ENCODE results near the gene ZNF597. TPM values are rescaled to one million over a fixed set of nuclear protein-coding genes. Genes with fewer than 3 reads are reported as not detected.

ZNF597 gene
- total RNA-seq, 1 donor = 2.9 TPM

DNA sequence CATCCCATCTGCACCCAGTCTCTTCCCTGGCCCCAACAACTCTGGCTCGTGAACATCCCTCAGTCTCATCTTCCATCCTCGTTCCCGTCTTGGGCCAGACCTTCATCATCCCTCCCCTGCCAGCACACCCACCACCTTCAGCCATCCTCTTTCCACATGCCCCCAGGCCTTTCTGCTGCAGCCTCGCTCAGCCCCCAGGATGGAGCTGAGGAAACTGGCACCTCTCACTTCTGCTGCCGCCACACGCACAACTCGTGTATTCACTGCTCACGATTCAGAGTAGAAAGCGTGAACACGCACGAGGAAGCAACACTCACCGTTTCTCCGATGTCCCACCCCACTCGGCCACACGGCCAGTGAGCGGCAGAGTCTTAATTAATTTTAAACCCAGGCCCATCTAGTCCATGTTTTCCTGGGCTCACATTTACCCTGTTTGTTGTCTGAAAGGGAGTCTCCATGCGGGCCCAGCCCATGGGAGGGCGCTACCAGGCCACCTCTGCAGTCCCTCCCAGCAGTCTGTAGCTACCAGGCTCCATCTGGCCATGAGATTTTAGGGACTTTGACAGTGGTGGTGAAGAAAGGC lies 39.4 kb upstream of the ZNF597 start:
- peak; percentile 76 for DNase-seq (ENCODE audit: insufficient read length, low spot score, missing footprints)
- no peak overlapping the region for H3K4me3 ChIP-seq (ENCODE audit: insufficient read depth, low read length)
- TF ChIP-seq, protein P1, sequence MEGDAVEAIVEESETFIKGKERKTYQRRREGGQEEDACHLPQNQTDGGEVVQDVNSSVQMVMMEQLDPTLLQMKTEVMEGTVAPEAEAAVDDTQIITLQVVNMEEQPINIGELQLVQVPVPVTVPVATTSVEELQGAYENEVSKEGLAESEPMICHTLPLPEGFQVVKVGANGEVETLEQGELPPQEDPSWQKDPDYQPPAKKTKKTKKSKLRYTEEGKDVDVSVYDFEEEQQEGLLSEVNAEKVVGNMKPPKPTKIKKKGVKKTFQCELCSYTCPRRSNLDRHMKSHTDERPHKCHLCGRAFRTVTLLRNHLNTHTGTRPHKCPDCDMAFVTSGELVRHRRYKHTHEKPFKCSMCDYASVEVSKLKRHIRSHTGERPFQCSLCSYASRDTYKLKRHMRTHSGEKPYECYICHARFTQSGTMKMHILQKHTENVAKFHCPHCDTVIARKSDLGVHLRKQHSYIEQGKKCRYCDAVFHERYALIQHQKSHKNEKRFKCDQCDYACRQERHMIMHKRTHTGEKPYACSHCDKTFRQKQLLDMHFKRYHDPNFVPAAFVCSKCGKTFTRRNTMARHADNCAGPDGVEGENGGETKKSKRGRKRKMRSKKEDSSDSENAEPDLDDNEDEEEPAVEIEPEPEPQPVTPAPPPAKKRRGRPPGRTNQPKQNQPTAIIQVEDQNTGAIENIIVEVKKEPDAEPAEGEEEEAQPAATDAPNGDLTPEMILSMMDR (IDR thresholded peaks at IDR 0.05; ENCODE audit: extremely low read depth, low read depth, low read length) = no peak
- no peak overlapping the region for H2AFZ ChIP-seq (ENCODE audit: low read length)
- peaks cover 55% of the 10 kb centered on the region for H3K36me3 ChIP-seq (ENCODE audit: insufficient read depth, low read length)
- H3K4me1 ChIP-seq (ENCODE audit: insufficient read depth, low read length) = no peaks in the 10 kb centered on the region
- peaks cover 39% of the 10 kb centered on the region for H3K79me2 ChIP-seq (ENCODE audit: insufficient read depth, low read length)
- H3K27me3 ChIP-seq (ENCODE audit: insufficient read depth, low read length) = no peaks in the 10 kb centered on the region
- no peaks in the 10 kb centered on the region for H3K9me3 ChIP-seq (ENCODE audit: low read depth, low read length)
- no peak overlapping the region for H3K27ac ChIP-seq (ENCODE audit: low read depth, low read length)
- H4K20me1 ChIP-seq (ENCODE audit: insufficient read depth, low read length) = peaks cover 32% of the 10 kb centered on the region
- no peak overlapping the region for H3K4me2 ChIP-seq (ENCODE audit: insufficient read depth, low read length)

DNA sequence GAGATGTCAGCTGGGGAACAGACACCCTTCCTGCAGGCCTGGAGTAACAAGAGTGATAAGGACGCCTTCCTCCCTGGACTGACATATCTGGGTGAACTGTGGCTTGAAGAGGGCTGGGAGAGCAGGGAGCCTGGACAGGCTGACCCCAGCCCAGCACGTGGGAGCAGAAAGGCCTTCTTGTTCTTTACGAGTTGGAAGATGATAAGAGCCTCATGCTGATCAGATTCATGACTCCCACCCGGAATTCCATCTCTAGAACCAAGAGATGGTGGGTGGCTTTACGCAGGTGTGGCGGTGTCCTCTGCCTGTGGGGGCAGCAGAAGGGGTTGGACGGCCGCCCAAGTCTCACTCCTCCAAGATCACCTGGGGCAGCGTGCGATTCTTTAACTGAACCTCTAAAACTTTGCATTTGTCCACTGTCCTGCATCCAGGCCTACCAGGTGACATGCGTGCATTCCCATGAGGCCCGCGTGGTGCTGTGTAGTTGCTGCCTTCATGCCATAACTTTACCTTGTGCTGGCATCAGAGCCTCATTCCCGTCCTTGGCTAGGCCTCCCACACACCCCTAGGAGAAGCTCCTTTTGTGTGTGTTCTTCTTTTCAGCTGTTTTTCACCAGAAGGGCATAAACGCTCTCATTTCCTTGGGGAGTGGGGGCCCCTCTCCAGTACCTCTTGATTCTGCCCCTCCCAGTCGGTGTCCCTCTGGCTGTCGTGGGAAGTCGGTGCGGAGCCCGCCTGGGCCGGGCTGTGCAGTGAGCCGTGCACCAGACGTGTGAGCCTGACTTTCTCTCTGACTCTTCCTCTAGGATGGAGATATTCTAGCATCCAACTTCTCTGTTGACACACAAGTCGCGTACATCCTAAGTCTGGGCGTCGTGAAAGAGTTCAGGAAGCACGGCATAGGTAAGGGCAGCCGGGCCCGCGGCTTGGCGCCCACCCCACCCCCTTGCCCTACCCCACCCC lies 38.7 kb upstream of the ZNF597 start:
- Histone ChIP-seq H2AFZ (ENCODE audit: low read length) (no peak overlapping the region), H3K4me1 (ENCODE audit: insufficient read depth, low read length) (no peaks in the 10 kb centered on the region), H3K36me3 (ENCODE audit: insufficient read depth, low read length) (peaks cover 50% of the 10 kb centered on the region), H3K27me3 (ENCODE audit: insufficient read depth, low read length) (no peaks in the 10 kb centered on the region), H3K27ac (ENCODE audit: low read depth, low read length) (no peak overlapping the region), H4K20me1 (ENCODE audit: insufficient read depth, low read length) (peaks cover 32% of the 10 kb centered on the region), H3K4me3 (ENCODE audit: insufficient read depth, low read length) (no peak overlapping the region), H3K79me2 (ENCODE audit: insufficient read depth, low read length) (peaks cover 43% of the 10 kb centered on the region), H3K9me3 (ENCODE audit: low read depth, low read length) (no peaks in the 10 kb centered on the region), H3K4me2 (ENCODE audit: insufficient read depth, low read length) (no peak overlapping the region)
- TF ChIP-seq, protein P1 (IDR thresholded peaks at IDR 0.05; ENCODE audit: extremely low read depth, low read depth, low read length) = no peak
- DNase-seq (ENCODE audit: insufficient read length, low spot score, missing footprints) = peak; percentile 74

DNA sequence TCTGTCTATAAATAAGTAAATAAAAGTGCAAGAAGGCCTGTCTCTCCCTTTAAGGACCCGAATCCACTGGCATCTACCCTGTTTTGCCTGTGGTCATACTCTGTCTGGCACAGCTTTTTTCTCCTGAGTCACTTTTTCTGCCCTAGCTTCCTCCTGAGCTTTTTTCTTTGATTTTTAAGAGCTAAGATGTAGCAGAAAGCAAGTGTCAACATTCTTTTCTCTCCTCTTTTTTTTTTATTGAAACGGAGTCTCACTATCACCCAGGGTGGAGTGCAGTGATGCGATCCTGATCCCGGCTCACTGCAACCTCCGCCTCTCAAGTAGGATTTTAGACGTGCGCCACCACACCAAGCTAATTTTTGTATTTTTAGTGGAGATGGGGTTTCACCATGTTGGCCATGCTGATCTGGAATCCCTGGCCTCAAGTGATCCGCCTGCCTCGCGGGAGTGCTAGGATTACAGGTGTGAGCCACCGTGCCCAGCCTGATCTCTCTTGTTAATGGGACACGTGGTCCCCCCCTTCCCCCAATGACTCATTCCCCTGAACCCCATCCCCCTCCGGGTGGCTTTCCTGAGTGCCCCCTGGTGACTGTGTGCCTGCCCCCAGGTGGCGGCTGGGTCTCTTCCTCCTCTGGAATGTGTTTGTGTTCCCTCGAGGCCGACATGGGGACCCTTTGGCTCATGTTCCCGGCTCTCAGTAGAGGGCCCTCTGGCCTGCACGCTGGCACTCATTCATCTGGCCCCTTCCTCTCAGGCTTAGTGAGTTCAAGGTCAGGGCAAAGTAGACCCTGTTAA lies 37.8 kb upstream of the ZNF597 start:
- H3K9me3 ChIP-seq (ENCODE audit: low read depth, low read length) = no peaks in the 10 kb centered on the region
- H2AFZ ChIP-seq (ENCODE audit: low read length) = no peak overlapping the region
- H3K79me2 ChIP-seq (ENCODE audit: insufficient read depth, low read length) = peaks cover 50% of the 10 kb centered on the region
- H3K36me3 ChIP-seq (ENCODE audit: insufficient read depth, low read length) = peaks cover 50% of the 10 kb centered on the region
- no peak overlapping the region for H3K4me2 ChIP-seq (ENCODE audit: insufficient read depth, low read length)
- no peaks in the 10 kb centered on the region for H3K27me3 ChIP-seq (ENCODE audit: insufficient read depth, low read length)
- peak; percentile 91 for DNase-seq (ENCODE audit: insufficient read length, low spot score, missing footprints)
- peaks cover 34% of the 10 kb centered on the region for H4K20me1 ChIP-seq (ENCODE audit: insufficient read depth, low read length)
- no peak overlapping the region for H3K4me3 ChIP-seq (ENCODE audit: insufficient read depth, low read length)
- TF ChIP-seq, protein P1 (IDR thresholded peaks at IDR 0.05; ENCODE audit: extremely low read depth, low read depth, low read length) = no peak
- no peak overlapping the region for H3K27ac ChIP-seq (ENCODE audit: low read depth, low read length)
- no peaks in the 10 kb centered on the region for H3K4me1 ChIP-seq (ENCODE audit: insufficient read depth, low read length)

All from osteoblast (primary cell).